SU-DHL-6 (cell line): ENCODE results near the gene GPD2.

Source experiments
- CTCF ChIP-seq: fragments of 200-600 bp; sonication (generic); IDR thresholded peaks from one replicate; pipeline ENCODE4 v1.5.1; 2017; ENCODE audit warnings: antibody characterized with exemption, mild to moderate bottlenecking, low read length, moderate library complexity; ENCODE audit not compliant: insufficient read depth, poor library complexity, severe bottlenecking
- EZH2phosphoT487 ChIP-seq: fragments of 200-600 bp; sonication (generic), shearing (Covaris generic); conservative IDR thresholded peaks from 2 replicates; pipeline ENCODE4 v1.6.1; 2018; ENCODE audit warnings: mild to moderate bottlenecking, antibody characterized with exemption, low read length, moderate library complexity, mixed read lengths

GRCh38 chr2:156517419-156517818, 81.2 kb downstream of the GPD2 start:
- TF ChIP-seq CTCF, result no peak
- TF ChIP-seq EZH2phosphoT487, result no peak
